ENCODE data around the gene APIP.

Gene APIP

DNA sequence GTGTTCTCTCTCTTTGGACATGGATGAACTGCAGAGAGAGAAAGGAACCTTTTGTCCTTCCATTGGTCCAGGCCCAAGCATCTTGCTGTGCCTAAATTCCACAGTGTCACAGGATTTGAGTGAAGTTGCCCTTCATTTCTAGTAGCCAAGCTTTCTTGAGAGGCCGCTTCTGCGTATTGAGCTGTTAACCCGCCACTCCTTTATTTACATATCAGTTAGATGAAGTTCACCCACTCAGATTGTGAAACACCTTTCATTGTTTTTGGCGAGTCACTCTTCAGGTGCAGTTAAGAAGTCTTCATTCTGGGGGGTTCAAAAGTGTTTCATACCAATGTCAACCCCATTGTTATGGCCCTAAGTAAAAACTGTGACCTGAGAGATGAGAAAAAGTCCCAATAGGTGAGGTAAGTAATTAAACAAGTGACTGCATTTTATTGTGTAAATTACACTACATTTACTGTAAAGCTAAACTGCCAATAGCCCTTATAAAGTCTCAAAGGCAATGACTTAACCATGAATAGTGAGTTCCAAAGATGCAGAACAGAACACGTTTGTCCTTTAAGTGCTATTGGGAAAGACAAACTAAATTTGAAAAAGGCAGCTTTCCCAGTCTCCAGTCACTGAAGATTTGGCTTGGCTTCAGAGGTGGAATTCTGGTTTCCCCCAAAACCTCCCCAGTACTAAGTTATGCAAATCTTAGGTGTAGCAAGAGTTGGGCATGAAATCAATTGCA lies 61.0 kb downstream of the APIP start:
- H3K4me1 Mint-ChIP-seq (ENCODE audit: low read depth), result no peaks in the 10 kb centered on the region
- no peak overlapping the region for H3K27ac Mint-ChIP-seq
- no peaks in the 10 kb centered on the region for H3K36me3 Mint-ChIP-seq (ENCODE audit: low read depth)
- no peak for DNase-seq
- H3K27me3 Mint-ChIP-seq, result peaks cover 5% of the 10 kb centered on the region
- H3K4me3 Mint-ChIP-seq, result no peak overlapping the region
- no peaks in the 10 kb centered on the region for H3K9me3 Mint-ChIP-seq

- Mint-ChIP-seq H3K4me3 (no peak overlapping the region), H3K27me3 (peaks cover 8% of the 10 kb centered on the region), H3K36me3 (ENCODE audit: low read depth) (no peaks in the 10 kb centered on the region), H3K4me1 (ENCODE audit: low read depth) (no peaks in the 10 kb centered on the region), H3K27ac (no peak overlapping the region), H3K9me3 (no peaks in the 10 kb centered on the region)
- DNase-seq, result no peak
Measured at GRCh38 chr11:34851916-34852315, 64.3 kb downstream of the APIP start.

DNA sequence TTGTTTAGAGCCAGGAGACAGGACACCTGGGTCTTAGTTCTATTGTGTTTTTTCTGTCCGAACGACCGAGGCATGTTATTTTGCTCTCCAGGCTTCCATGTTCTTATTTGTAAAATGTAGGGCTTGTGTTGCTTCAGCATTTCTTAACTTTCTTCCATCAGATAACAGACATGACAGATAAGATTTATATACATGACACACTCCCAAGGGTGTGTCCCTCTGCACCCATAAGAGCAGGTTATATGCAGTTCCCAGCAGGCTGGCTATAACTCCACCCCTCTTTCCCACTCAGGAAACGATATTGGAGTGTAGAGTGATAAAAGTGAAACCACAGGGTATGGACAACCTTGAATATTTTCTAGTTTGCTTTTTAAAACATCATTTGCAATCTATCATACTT lies 65.8 kb downstream of the APIP start:
- DNase-seq, result no peak
- Mint-ChIP-seq H3K4me3 (no peak overlapping the region), H3K9me3 (no peaks in the 10 kb centered on the region), H3K36me3 (ENCODE audit: low read depth) (no peaks in the 10 kb centered on the region), H3K27me3 (peaks cover 12% of the 10 kb centered on the region), H3K27ac (no peak overlapping the region), H3K4me1 (ENCODE audit: low read depth) (no peaks in the 10 kb centered on the region)

DNA sequence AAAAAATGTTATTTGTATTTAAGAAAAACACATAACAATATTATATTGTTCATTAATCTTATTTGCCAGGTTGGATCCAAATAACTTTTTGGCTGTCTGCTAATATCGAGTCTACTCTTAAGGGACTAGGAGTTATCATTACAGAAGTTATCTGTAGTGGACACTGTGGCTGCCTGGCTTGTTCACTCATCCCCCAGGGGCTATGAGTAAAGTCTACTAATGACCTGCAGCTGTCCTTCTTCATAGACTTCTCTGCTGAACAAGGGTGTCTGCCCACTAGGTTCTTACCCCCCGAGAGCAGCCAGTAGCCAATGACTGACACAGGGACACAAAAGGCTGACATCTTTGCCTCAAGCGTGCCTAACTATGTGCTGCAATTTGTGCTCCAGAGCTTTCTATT lies 69.7 kb downstream of the APIP start:
- Mint-ChIP-seq H3K27me3 (peaks cover 12% of the 10 kb centered on the region), H3K27ac (no peak overlapping the region), H3K4me1 (ENCODE audit: low read depth) (no peaks in the 10 kb centered on the region)

GRCh38 chr11:34844463-34845112 lies 71.6 kb downstream of the APIP start:
- H3K4me1 Mint-ChIP-seq (ENCODE audit: low read depth), result no peaks in the 10 kb centered on the region

More for the DNA sequence above, 69.7 kb downstream of the APIP start:
- Mint-ChIP-seq H3K9me3 (no peaks in the 10 kb centered on the region), H3K4me3 (no peak overlapping the region), H3K36me3 (ENCODE audit: low read depth) (no peaks in the 10 kb centered on the region)
- DNase-seq, result no peak

DNA sequence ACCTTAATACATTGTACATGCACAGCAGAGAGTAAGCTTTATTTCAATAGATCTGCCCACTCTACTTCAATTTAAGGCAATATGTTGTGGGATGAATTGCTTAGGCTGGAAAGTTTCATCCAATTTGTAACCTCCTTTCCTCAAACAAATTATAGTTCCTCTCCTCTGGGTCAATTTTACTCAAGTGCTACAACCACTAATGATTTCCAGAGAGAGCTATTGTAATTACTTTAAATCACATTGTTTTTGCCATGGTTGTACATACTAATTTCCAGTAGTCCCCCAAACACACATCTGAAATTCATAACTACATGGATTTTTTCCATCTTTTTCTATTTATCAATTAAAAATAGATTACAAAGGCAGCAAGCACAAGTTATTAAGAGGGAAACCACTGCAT lies 72.9 kb downstream of the APIP start:
- H3K36me3 Mint-ChIP-seq (ENCODE audit: low read depth), result no peaks in the 10 kb centered on the region
- H3K27ac Mint-ChIP-seq, result no peak overlapping the region
- H3K9me3 Mint-ChIP-seq, result no peaks in the 10 kb centered on the region
- H3K4me3 Mint-ChIP-seq, result no peak overlapping the region
- DNase-seq, result no peak
- peaks cover 14% of the 10 kb centered on the region for H3K27me3 Mint-ChIP-seq
- no peaks in the 10 kb centered on the region for H3K4me1 Mint-ChIP-seq (ENCODE audit: low read depth)

More at GRCh38 chr11:34844463-34845112, 71.6 kb downstream of the APIP start:
- H3K4me3 Mint-ChIP-seq, result no peak overlapping the region
- DNase-seq, result no peak
- no peaks in the 10 kb centered on the region for H3K9me3 Mint-ChIP-seq
- H3K27ac Mint-ChIP-seq, result no peak overlapping the region
- H3K36me3 Mint-ChIP-seq (ENCODE audit: low read depth), result no peaks in the 10 kb centered on the region
- peaks cover 9% of the 10 kb centered on the region for H3K27me3 Mint-ChIP-seq

DNA sequence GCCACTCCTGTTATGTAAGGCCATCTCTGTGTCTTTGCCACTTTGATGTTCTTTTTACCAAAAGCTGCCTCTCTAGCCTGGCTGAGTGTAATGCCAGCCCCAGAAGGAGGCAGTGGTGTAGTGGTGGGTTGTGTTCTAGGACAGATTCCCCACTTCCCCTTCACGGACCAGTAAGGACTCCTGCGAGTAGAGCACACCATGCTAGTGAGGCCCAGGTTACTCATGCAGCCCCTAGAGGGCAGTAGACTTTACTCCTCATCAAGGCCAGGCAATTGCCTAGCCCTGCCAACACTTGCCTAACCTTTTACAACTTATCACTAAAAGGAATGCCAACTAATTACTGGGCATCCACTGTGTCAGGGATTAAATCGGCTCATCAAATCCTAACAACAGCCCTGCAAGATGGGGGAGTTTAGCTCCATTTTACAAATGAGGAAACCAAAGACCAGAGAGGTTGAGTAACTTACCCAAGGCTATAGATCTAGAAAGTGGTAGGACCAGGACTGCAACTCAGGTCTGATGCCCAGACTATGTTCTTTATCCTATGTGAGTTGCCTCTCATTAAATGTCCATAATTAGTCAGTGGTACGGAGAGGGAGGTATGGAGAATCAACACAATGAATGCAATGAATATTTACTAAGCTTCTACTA lies 75.3 kb downstream of the APIP start:
- no peak for DNase-seq
- H3K27me3 Mint-ChIP-seq, result peaks cover 21% of the 10 kb centered on the region
- no peaks in the 10 kb centered on the region for H3K4me1 Mint-ChIP-seq (ENCODE audit: low read depth)
- H3K9me3 Mint-ChIP-seq, result no peaks in the 10 kb centered on the region
- H3K27ac Mint-ChIP-seq, result no peak overlapping the region
- no peak overlapping the region for H3K4me3 Mint-ChIP-seq
- no peaks in the 10 kb centered on the region for H3K36me3 Mint-ChIP-seq (ENCODE audit: low read depth)

DNA sequence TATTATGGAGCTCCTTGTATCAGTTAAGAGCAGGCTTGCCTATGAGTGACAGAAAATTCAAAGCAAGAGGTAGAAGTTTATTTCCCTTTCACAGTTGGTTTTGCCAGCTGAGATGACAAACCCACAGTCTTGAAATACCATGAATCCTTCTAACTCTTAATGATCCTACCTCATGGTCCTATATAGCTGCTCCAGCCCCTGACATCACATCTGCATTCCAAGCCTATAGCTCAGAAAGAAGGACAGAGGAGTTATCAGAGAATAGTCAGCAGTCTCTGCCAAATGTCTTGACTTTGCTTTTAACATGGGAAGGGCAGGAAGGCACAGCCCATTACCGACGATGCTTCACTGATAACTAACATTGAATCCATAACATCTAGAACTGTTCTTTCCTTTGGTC lies 76.2 kb downstream of the APIP start:
- no peaks in the 10 kb centered on the region for H3K4me1 Mint-ChIP-seq (ENCODE audit: low read depth)
- H3K36me3 Mint-ChIP-seq (ENCODE audit: low read depth), result no peaks in the 10 kb centered on the region
- H3K4me3 Mint-ChIP-seq, result no peak overlapping the region
- DNase-seq, result no peak
- H3K27me3 Mint-ChIP-seq, result peaks cover 22% of the 10 kb centered on the region
- H3K27ac Mint-ChIP-seq, result no peak overlapping the region
- no peaks in the 10 kb centered on the region for H3K9me3 Mint-ChIP-seq

DNA sequence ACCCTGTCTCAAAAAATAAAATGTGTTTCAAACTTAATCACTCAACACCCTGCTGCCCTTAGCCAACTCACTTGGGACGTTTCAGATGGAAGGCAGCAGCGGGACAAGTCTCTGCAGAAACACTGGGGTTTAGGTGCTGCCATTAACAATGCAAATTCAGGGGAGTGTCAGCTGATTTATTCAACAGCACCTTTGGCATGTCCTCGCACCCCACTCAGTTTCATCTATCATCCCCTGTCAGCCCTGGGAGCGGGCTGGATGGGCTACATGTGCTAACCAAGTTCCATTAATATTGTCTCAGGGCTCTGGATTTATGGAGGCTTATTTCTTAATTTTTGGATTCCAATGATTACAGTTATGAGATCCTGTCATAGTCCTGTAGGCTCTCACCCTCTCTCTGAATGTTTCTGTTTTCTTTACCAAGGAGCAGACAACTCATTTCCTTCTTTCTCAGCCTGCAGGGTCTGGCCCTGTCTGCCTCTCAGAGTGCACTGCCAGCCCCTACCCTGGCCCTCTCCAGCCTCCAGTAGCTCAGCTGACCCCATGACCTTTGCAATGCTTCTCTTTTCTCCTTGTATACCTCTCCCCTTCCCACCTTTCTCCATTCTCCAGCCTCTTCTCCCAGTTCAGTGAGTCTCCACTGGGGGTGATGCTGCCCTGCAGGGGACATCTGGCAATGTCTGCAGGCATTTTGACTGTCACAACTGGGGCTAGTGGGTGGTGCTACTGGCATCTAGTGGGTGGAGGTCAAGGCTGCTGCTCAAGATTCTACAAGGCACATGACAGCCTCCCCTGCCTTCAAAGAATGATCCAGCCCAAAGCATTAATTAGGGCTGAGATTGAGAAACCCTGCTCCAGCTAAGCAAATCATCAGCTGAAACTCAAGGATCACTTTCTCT lies 79.0 kb downstream of the APIP start:
- no peak overlapping the region for H3K4me3 Mint-ChIP-seq
- peaks cover 25% of the 10 kb centered on the region for H3K27me3 Mint-ChIP-seq
- H3K4me1 Mint-ChIP-seq (ENCODE audit: low read depth), result no peaks in the 10 kb centered on the region
- H3K27ac Mint-ChIP-seq, result no peak overlapping the region
- no peaks in the 10 kb centered on the region for H3K9me3 Mint-ChIP-seq
- no peak for DNase-seq
- no peaks in the 10 kb centered on the region for H3K36me3 Mint-ChIP-seq (ENCODE audit: low read depth)

GRCh38 chr11:34833602-34834001 lies 82.6 kb downstream of the APIP start:
- no peak for DNase-seq
- Mint-ChIP-seq H3K27ac (no peak overlapping the region), H3K9me3 (no peaks in the 10 kb centered on the region), H3K4me3 (no peak overlapping the region), H3K36me3 (ENCODE audit: low read depth) (no peaks in the 10 kb centered on the region), H3K27me3 (peaks cover 23% of the 10 kb centered on the region), H3K4me1 (ENCODE audit: low read depth) (no peaks in the 10 kb centered on the region)
